ENCODE data around the gene DLEC1.

The DLEC1 gene

DNA sequence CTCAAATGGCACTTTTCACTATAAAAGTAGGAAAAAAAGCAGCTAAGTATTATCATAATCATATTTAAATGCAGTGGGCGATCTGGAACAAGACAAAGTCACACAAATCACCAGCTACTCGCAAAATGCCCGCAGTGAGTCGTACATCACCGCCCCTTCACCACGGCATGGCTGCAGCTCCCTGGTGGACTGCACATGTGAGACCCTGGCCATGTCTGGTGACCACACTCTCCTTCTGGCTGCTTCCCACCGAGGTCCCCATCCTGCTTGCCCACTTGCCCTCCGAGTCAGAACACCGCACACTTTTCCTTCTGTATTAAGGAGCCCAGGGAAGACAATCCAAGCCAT lies 59.3 kb downstream of the DLEC1 start:
- WGBS, 2 experiments (ENCODE audit: insufficient coverage in 2 of 2): 90 to 95% methylated on average over 9 of the region's 9 CpGs
- Histone ChIP-seq H3K27ac (ENCODE audit: low read depth, low read length, severe bottlenecking) (no peak overlapping the region), H3K36me3 (ENCODE audit: control insufficient read depth, insufficient read depth, low read length) (no peaks in the 10 kb centered on the region), H3K4me1 (ENCODE audit: control insufficient read depth, insufficient read depth, low read length, poor library complexity, severe bottlenecking) (peaks cover 4% of the 10 kb centered on the region), H3K9me3 (ENCODE audit: control insufficient read depth, low read length) (no peaks in the 10 kb centered on the region), H3K4me3 (ENCODE audit: extremely low read depth, insufficient read depth, low read length, poor library complexity, severe bottlenecking) (no peak overlapping the region)

DNA sequence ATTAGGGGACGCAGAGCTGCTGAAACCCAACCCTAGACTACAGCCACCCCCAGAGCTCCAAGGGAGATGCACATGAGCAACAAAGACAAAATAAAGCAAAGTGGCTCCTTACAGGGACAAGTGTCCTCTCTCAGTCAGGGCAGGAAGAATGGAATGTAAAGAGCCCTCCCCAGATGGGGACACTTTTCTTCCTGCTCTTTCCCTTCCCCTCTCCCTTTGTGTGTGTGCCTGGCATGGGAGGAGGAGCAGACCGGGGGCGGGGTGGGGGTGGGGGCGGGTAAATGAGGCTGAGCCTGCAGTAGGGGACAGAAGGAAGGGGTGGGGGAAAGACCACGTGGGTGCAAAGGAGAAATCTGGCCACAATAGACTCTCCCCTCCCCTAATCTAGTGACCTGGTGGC lies 60.5 kb downstream of the DLEC1 start:
- H3K36me3 ChIP-seq (ENCODE audit: control insufficient read depth, insufficient read depth, low read length): no peaks in the 10 kb centered on the region
- H3K4me3 ChIP-seq (ENCODE audit: extremely low read depth, insufficient read depth, low read length, poor library complexity, severe bottlenecking): no peak overlapping the region
- peaks cover 4% of the 10 kb centered on the region for H3K4me1 ChIP-seq (ENCODE audit: control insufficient read depth, insufficient read depth, low read length, poor library complexity, severe bottlenecking)
- H3K9me3 ChIP-seq (ENCODE audit: control insufficient read depth, low read length): no peaks in the 10 kb centered on the region
- no CpG with 5 or more reads among the region's 5 CpGs for WGBS, 2 experiments (ENCODE audit: insufficient coverage in 2 of 2)
- no peak overlapping the region for H3K27ac ChIP-seq (ENCODE audit: low read depth, low read length, severe bottlenecking)

DNA sequence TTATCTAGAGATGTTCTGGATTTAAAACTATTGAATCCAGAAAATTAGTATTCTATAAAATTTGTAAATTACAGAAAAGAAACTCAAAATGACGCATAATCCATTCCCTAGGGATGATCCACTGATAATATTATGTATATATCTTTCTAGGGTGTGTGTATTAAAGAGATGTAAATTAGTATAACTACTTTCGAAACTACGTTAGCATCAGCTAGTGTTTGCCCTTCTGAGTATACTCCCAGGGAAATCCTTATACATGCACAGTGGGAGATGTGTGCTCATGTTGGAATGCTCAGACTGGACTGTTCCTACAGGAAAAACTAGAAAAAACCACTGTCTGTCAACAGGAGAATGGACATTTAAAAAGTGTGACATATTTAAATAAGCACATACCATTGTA lies 61.5 kb downstream of the DLEC1 start:
- H3K4me3 ChIP-seq (ENCODE audit: extremely low read depth, insufficient read depth, low read length, poor library complexity, severe bottlenecking): no peak overlapping the region
- WGBS, 2 experiments (ENCODE audit: insufficient coverage in 2 of 2): 92% methylated on average over 2 of the region's 3 CpGs; no CpG with 5 or more reads in 1 of the 2 experiments
- no peaks in the 10 kb centered on the region for H3K36me3 ChIP-seq (ENCODE audit: control insufficient read depth, insufficient read depth, low read length)
- peaks cover 4% of the 10 kb centered on the region for H3K4me1 ChIP-seq (ENCODE audit: control insufficient read depth, insufficient read depth, low read length, poor library complexity, severe bottlenecking)
- no peaks in the 10 kb centered on the region for H3K9me3 ChIP-seq (ENCODE audit: control insufficient read depth, low read length)
- no peak overlapping the region for H3K27ac ChIP-seq (ENCODE audit: low read depth, low read length, severe bottlenecking)

DNA sequence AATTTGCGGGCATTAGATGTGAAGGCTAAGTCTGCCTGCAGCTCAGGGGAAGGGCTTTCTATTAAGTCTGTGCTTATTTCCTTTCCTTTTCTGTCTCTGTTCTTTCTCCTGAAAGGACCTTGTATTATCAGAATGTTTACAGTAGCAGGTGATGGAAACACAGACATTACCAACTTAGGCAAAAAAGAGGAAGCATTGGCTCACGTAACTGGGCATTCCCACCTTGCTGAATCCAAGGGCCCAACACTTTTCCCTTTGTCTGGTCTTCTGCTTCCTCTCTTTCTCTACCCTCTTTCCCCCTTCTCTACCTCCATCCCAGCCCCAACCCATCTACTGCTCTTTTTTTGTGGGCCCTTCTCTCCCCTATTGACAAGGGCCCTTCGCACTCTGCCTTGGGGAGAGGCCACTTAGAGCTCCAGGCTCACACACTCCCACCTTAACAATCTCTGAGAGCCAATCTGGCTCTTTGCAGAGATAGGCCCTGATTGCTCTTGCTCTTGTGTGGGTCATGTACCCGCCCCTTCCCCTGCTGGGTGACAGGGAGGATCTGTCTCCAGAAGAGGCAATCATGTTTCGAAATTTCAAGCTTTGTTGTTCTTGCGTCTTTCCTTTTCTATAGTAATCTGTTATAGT lies 62.9 kb downstream of the DLEC1 start:
- Histone ChIP-seq H3K9me3 (ENCODE audit: control insufficient read depth, low read length) (no peaks in the 10 kb centered on the region), H3K4me3 (ENCODE audit: extremely low read depth, insufficient read depth, low read length, poor library complexity, severe bottlenecking) (no peak overlapping the region), H3K36me3 (ENCODE audit: control insufficient read depth, insufficient read depth, low read length) (no peaks in the 10 kb centered on the region), H3K27ac (ENCODE audit: low read depth, low read length, severe bottlenecking) (no peak overlapping the region), H3K4me1 (ENCODE audit: control insufficient read depth, insufficient read depth, low read length, poor library complexity, severe bottlenecking) (peaks cover 4% of the 10 kb centered on the region)
- WGBS, 2 experiments (ENCODE audit: insufficient coverage in 2 of 2): 75 to 100% methylated on average over 3 to 5 of the region's 6 CpGs

DNA sequence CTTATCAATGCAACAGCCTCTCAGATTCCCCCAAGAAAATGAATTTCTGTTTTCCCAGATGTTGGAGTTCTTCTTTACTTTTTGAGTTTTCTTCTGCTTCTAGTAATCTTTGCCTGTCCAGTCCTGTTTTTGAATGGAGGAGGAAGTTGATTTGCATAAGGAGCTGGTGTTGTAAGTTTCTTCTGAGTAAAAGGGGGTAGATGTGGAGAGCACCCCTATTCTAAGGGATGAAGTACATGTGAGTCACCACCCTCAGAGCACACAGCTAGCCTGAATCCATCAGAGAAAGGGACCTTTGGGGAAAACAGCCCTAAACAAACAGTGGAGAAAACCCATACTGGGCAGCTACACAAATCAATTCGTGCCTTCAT lies 63.4 kb downstream of the DLEC1 start:
- Histone ChIP-seq H3K9me3 (ENCODE audit: control insufficient read depth, low read length) (no peaks in the 10 kb centered on the region), H3K27ac (ENCODE audit: low read depth, low read length, severe bottlenecking) (no peak overlapping the region), H3K4me3 (ENCODE audit: extremely low read depth, insufficient read depth, low read length, poor library complexity, severe bottlenecking) (no peak overlapping the region), H3K4me1 (ENCODE audit: control insufficient read depth, insufficient read depth, low read length, poor library complexity, severe bottlenecking) (peaks cover 4% of the 10 kb centered on the region), H3K36me3 (ENCODE audit: control insufficient read depth, insufficient read depth, low read length) (no peaks in the 10 kb centered on the region)
- 57 to 100% methylated on average over 1 of the region's 1 CpG for WGBS, 2 experiments (ENCODE audit: insufficient coverage in 2 of 2)

DNA sequence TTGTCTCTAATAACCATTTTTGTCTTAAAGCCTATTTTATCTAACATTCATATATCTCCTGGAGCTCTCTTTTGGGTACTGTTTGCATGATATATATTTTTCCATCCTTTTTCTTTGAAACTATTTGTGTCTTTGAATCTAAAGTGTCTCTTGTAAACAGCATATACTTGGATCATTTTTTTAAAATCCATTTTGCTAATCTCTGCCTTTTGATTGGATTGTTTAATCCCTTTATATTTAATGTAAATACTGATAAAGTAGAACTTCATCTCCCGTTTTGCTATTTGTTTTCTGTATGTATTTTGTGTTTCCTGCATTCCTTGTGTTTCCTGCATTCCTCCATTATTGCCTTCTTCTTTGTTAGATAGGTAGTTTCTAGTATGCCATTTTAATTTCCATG lies 66.5 kb downstream of the DLEC1 start:
- Histone ChIP-seq H3K4me3 (ENCODE audit: extremely low read depth, insufficient read depth, low read length, poor library complexity, severe bottlenecking) (no peak overlapping the region), H3K36me3 (ENCODE audit: control insufficient read depth, insufficient read depth, low read length) (no peaks in the 10 kb centered on the region), H3K27ac (ENCODE audit: low read depth, low read length, severe bottlenecking) (no peak overlapping the region), H3K9me3 (ENCODE audit: control insufficient read depth, low read length) (no peaks in the 10 kb centered on the region), H3K4me1 (ENCODE audit: control insufficient read depth, insufficient read depth, low read length, poor library complexity, severe bottlenecking) (no peaks in the 10 kb centered on the region)
- WGBS, 2 experiments (ENCODE audit: insufficient coverage in 2 of 2): no CpG with 5 or more reads among the region's 1 CpG

DNA sequence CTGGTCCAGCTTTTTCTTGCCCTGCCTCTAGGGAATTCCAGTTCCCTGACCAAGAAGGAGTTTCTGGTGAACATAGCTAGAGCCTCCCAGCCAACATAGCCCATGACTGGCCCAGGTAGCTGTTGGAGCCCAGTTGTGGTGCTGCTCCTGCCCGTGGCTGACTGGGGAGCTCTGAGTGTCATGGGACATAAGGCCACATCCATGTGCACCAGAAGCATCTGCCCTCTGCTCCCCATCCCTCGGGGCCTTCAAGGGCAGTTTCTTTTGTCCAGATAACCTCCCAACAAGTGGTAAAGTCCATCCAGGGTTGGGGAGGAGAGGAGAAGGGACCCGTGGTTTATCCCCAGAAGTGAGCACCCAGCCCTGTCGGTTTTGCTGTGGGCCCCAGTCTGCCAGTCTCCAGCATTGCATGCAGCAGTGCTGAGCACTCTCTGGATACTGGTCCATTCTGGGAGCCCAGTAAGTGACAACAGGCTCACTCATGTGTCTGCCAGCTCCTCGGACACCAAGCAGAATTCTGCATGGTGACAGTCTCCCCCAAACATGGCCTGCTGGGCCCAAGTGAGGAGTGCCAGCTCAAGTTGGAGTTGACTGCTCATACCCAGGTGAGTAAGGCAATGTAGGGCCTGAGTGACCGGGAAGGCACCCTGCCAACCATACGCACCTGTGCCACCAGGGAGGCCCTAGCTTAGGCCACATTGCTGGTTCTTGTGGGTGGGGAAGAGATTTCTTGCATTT lies 69.1 kb downstream of the DLEC1 start:
- Histone ChIP-seq H3K4me1 (ENCODE audit: control insufficient read depth, insufficient read depth, low read length, poor library complexity, severe bottlenecking) (no peaks in the 10 kb centered on the region), H3K4me3 (ENCODE audit: extremely low read depth, insufficient read depth, low read length, poor library complexity, severe bottlenecking) (no peak overlapping the region), H3K27ac (ENCODE audit: low read depth, low read length, severe bottlenecking) (no peak overlapping the region), H3K9me3 (ENCODE audit: control insufficient read depth, low read length) (no peaks in the 10 kb centered on the region), H3K36me3 (ENCODE audit: control insufficient read depth, insufficient read depth, low read length) (no peaks in the 10 kb centered on the region)
- WGBS, 2 experiments (ENCODE audit: insufficient coverage in 2 of 2): 84 to 91% methylated on average over 5 to 6 of the region's 7 CpGs

DNA sequence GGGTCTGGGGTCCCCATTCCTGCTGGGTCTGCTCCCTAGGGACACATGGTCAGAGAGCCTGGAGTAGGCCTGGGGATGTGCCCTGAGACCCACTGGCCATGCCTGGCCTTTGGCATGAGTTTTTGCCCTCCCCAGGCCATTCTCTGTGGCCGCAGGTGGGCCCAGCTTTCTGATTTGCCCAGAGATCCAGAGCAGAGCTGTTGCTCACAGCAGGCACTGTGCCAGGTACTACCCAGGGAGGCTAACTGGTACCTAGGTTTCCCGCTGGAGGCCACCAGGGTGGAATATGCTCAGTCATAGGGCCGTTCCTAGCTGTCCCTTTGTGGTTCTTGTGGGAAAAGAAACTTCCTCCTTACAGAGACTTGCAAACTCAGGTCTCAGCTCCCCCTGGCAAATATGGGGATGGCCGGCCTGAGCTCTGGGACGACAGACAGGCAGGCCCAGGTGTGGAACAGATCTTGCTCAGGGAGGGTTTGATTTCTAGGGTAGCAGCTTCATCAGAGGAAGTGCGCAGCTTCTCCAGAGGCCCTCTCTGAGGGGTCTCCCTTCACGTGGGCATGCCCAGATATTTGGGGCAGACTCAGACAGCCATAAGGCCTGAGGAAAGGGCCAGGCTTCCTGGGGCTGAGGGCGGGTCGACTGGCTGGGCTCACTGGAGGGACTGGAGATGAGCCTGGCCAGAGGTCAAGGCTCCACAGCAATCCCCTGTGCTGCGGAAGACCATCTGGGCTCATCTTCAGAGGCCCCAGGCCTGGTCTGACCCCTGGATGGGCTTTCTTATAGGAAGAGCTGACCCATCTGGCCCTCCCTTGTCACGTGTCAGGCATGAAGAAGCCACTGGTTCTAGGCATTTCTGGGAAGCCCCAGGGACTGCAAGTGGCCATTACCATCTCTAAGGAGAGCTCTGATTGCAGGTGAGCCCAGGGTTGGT lies 69.9 kb downstream of the DLEC1 start:
- Histone ChIP-seq H3K9me3 (ENCODE audit: control insufficient read depth, low read length) (no peaks in the 10 kb centered on the region), H3K4me3 (ENCODE audit: extremely low read depth, insufficient read depth, low read length, poor library complexity, severe bottlenecking) (no peak overlapping the region), H3K36me3 (ENCODE audit: control insufficient read depth, insufficient read depth, low read length) (no peaks in the 10 kb centered on the region), H3K27ac (ENCODE audit: low read depth, low read length, severe bottlenecking) (no peak overlapping the region), H3K4me1 (ENCODE audit: control insufficient read depth, insufficient read depth, low read length, poor library complexity, severe bottlenecking) (no peaks in the 10 kb centered on the region)
- 88 to 89% methylated on average over 6 to 9 of the region's 11 CpGs for WGBS, 2 experiments (ENCODE audit: insufficient coverage in 2 of 2)

DNA sequence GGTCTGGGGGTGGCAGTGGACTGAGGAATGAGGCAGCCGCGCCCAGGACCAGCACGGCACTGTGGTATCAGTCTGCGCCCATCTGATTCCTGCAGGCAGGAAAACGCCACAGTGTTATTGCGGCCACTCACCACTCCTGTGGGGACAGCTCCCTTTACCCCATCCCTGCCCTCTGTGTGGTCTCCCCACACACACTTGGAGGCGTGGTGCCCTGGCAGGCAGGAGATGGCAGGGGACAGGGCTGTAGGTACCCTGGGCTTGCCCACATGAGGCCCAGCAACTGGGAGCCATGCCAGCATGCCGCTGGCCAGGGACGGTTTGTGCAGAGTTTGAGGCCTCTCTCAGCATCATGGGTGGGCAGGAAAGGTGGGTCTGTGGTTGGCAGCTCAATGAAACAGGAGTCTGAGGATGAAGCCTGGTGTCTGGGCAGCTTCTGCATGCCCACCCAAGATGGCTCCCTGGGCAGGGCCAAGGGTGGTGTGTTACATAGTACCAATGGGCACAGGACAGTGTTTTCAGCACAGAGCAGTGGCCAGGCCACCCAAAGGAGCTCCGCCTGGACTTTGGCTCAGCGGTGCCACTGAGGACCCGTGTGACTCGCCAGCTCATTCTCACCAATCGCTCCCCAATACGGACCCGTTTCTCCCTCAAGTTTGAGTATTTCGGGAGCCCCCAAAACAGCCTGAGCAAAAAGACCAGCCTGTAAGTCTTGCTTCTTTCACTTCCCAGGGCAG lies 70.7 kb downstream of the DLEC1 start:
- WGBS, 2 experiments (ENCODE audit: insufficient coverage in 2 of 2): 94 to 97% methylated on average over 16 to 17 of the region's 17 CpGs
- H3K4me1 ChIP-seq (ENCODE audit: control insufficient read depth, insufficient read depth, low read length, poor library complexity, severe bottlenecking): no peaks in the 10 kb centered on the region

DNA sequence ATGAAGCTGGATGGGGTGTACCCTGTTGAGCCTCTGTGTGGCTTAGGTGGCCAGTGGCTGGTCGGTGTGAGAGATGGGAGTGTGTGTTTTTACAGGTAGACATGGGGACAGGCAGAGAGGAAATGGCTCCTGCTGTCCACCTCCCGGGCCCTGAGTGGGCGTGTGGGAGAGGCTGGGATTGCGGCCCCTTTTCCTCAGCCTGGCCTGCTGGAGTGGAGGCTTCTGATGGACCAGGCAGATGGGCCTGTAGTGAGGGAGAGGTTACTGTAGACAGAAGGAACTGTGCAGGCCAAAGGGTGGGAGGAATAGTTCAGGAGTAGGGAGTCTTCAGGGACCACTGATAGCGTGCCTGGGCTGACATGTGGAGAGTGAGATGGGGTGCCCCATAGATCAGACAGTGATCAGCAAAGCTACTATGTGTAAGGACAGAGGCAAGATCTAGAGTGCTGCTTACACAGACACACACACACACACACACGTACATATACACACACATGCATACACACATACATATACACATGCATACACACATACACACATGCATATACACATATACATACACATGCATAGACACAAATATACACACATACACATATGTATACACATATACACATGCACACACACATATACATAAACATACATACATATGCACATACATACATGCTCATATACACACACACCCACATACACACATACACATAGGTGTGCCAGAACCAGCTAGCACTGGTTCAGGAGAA lies 71.5 kb downstream of the DLEC1 start:
- no peaks in the 10 kb centered on the region for H3K36me3 ChIP-seq (ENCODE audit: control insufficient read depth, insufficient read depth, low read length)
- H3K9me3 ChIP-seq (ENCODE audit: control insufficient read depth, low read length): no peaks in the 10 kb centered on the region
- H3K4me1 ChIP-seq (ENCODE audit: control insufficient read depth, insufficient read depth, low read length, poor library complexity, severe bottlenecking): no peaks in the 10 kb centered on the region
- 86 to 96% methylated on average over 5 to 6 of the region's 6 CpGs for WGBS, 2 experiments (ENCODE audit: insufficient coverage in 2 of 2)
- H3K4me3 ChIP-seq (ENCODE audit: extremely low read depth, insufficient read depth, low read length, poor library complexity, severe bottlenecking): no peak overlapping the region
- no peak overlapping the region for H3K27ac ChIP-seq (ENCODE audit: low read depth, low read length, severe bottlenecking)

More for the DNA sequence above, 70.7 kb downstream of the DLEC1 start:
- Histone ChIP-seq H3K36me3 (ENCODE audit: control insufficient read depth, insufficient read depth, low read length) (no peaks in the 10 kb centered on the region), H3K9me3 (ENCODE audit: control insufficient read depth, low read length) (no peaks in the 10 kb centered on the region), H3K4me3 (ENCODE audit: extremely low read depth, insufficient read depth, low read length, poor library complexity, severe bottlenecking) (no peak overlapping the region), H3K27ac (ENCODE audit: low read depth, low read length, severe bottlenecking) (no peak overlapping the region)
